GM19324 (cell line): ENCODE measurements around the gene HIC1.

Experiments
- ATAC-seq: cut with Tn5 transposase; IDR thresholded peaks from one replicate; pipeline ENCODE4 v1.9.1; 2021; ENCODE audit warnings: mild to moderate bottlenecking, moderate library complexity; ENCODE audit not compliant: unreplicated experiment, low FRiP score

Gene HIC1

DNA sequence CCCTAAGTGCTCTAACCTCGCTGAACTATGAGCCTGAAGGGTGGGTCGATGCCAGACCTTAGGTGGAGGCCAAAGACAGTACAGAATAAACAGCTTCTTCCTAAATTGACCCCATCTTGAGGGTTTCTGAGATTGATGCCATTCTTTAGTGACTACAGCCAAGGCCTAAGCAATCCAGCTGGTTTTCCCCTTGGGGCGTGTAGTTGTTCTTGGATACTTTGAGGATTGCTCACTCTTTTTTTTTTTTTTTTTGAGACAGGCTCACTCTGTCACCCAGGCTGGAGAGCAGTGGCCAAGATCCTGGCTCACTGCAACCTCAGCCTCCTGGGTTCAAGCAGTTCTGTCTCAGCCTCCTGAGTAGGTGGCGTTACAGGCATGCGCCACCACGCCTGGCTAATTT lies 11.1 kb upstream of the HIC1 start:
- no peak for ATAC-seq

DNA sequence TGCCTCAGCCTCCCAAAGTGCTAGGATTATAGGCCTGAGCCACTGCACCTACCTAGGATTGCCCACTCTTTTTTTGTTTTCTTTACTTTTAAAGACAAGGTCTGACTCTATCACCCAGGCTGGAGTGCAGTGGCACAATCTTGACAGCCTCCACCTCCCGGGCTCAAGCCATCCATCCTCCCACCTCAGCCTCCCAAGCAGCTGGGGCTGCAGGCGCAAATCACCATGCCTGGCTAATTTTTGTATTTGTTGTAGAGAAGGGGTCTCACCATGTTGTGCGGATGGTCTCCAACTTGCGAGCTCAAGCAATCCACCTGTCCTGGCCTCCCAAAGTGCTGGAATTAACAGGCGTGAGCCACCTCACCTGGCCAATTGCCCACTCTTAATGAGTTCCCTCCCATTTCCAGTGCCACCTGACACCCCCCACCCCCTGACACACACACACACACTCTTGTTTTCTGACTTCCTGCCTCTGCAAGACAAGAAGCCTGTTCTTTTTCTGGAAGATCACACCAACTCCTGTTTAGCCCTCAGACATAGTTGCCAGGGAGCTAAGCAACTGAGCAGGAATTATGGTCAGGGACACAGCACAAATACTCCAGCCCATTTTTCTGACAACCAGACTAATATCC lies 10.5 kb upstream of the HIC1 start:
- no peak for ATAC-seq

DNA sequence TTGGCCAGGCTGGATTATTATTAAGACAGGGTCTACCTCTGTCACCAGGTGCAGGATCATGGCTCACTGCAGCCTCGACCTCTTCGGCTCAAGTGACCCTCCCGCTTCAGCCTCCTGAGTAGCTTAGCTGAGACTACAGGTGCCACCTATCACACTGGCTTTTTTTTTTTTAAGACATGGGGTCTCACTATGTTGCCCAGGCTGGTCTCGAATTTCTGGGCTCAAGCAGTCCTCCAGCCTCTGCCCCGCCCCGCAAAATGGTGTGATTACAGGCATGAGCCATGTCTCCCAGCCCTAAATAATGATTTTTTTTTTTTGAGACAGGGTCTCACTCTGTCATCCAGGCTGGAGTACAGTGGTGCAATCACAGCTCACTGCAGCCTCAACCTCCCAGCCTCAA lies 7.3 kb upstream of the HIC1 start:
- no peak for ATAC-seq

DNA sequence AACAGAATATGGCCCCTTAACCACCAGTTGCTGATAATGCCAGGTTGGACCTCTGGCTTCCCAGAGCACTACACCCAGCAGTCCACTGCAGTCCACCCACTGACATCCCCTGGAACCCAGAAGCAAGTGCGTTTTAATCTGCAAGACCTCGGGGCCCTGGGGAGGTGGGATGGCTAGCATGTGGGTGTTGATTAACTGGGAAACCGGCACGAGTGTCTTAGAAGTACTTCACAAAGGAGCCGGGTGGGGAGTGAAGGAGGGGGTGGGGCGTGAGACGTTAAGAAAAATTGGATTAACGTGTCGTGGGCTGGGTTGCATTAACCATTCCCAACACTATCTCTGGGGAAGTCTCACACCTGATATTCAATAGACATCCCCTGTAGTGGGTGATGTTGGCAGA lies 6.1 kb upstream of the HIC1 start:
- ATAC-seq, result no peak

DNA sequence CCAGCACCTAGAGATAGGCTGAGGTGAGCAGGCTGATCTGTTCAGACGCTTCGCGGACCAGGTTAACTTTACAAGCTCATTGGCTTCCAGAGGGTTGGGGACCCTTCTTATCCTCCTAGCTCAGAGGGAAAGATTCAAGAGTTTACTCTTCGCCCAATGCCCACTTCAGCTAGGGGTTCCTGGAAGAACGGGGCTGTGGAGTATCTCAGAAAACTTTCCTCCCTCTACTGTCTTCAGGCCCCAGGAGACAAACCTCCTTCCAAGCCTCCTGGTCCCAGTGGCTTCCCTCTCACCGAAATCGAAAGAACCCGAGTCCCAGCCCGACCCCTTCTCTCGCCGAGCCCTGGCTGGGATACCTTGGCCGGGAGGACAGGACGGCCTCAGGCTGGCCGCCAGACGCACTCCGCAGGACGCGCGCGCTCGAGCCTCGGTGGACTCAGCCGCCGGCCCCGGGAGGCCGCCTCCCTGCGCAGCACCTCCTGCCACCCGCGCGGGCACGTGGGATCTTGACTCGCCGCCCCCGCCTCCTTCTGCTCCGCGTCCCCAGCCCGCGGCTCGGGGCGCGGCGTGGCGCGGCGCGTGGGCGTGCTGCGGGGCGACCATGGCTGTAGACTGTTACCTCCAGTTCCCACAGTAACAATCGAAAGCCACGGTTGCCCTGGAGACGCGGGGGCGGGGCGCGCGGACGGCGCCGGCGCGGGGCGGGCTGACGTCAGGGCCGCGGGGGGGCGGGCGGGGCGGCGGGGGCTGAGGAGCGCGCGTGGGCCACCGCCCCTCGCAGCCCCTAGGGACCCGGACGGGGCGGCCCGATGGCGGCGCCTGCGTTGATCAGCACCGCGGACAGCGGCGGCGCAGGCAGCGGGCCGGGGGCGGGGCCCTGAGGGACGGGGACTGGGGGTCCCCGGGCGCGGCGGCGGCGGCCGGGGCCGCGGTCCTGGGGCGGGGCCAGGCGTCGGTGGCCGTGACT lies 5.3 kb upstream of the HIC1 start:
- peak; percentile 65 for ATAC-seq

DNA sequence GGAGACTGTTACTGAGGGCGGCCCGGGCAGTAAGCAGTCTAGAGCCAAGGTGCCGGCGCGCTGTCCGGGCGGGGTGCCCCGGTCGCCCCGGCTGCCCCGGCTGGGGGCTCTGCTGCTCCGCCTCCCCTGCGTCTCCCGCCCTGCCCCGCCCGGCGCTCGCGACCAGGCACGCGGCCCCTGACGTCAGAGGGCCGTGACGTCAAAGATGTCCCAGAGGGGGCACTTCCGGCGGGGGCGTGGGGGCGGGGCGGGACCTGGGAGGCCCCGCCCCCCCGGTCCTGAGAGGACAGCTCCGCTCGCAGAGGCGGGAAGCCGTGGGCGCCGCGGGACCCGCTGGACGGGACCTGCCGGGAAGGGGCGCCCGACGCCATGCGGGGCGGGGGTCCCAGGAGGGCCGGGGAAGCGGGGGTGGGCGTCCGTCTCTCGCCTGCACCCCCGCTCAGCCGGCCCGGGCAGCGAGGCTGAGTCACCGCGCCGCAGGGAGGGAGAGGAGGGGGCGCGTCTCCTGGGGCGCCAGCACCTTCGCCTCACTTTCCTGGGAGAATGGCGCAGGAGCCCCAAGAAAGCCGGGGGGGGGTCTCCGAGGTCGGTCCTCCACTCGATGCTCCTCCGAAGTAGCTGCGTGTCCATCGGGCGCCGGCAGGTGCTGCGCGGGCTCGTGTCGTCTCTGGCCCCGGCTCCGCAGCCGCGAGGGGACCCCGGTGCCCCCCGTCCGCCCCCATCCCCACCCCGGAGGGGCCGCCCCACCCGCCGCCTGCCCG lies 4.4 kb upstream of the HIC1 start:
- ATAC-seq, result peak; percentile 19

DNA sequence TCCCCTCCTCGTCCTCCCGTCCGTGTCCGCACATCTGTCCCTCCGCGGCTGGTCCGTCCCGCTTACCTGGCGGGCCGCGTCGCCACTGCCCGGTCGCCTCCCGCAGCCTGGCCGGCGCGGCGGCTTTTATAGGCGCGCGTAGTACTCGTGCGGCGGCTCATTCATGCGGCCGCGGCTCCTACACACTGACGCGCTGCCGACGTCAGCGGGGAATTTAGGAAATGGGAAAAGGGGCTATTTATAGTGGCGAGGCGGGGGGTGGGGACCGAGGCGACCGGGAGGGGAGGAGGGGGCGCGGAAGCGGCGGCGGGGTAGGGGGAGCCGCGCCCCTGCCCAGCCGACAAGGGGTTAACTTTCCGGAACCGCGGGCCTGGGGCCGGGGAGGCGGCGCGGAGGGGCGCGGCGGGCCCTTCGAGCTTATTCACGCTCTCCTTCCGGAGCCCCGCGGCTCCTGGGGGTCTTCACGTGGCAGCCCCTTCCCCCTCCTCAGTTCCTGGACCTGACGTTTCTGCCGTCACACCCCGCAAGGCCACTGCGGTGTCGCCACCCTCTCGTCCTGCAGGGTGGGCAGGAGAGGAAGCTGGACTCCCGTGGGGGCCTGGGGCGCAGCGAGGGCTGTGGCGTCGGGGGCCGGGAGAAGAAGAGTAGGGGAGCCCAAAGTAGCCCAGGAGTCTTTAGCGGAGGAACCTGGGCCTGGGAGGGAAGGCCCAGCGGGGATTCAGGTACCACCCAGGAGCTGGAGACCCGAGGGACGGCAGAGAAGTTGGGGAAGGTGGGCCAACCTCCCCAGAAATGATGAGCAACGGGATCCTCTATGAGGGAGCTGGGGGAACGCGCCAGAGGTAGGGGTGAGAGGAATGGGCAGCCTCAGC lies 3.6 kb upstream of the HIC1 start:
- no peak for ATAC-seq

DNA sequence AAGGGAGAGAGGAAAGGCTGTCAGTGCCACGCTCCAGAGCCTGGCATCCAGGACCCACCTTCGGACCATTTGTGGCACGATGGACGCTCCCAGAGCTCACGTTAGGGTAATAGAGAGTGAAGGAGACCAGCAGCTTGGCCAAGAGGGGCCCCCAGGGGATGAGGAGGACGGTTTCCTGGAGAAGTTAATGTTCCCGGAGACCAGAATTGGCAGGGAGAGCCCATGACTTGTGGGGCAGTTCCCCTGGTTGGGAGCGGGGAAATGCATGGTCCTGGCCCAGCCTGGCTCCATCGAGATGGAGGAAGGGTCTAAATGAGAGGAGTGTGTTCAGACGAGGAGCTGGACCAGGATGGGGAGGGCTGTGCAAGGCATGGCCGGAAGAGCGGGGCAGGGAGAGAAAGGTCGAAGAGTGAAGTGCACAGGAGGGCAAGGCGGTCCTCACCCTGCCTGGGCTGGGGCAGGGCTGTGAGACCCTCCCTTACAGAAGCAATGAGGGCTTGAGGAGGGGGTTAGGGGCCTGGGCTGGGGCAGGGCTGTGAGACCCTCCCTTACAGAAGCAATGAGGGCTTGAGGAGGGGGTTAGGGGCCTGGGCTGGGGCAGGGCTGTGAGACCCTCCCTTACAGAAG lies 2.9 kb upstream of the HIC1 start:
- ATAC-seq, result no peak

DNA sequence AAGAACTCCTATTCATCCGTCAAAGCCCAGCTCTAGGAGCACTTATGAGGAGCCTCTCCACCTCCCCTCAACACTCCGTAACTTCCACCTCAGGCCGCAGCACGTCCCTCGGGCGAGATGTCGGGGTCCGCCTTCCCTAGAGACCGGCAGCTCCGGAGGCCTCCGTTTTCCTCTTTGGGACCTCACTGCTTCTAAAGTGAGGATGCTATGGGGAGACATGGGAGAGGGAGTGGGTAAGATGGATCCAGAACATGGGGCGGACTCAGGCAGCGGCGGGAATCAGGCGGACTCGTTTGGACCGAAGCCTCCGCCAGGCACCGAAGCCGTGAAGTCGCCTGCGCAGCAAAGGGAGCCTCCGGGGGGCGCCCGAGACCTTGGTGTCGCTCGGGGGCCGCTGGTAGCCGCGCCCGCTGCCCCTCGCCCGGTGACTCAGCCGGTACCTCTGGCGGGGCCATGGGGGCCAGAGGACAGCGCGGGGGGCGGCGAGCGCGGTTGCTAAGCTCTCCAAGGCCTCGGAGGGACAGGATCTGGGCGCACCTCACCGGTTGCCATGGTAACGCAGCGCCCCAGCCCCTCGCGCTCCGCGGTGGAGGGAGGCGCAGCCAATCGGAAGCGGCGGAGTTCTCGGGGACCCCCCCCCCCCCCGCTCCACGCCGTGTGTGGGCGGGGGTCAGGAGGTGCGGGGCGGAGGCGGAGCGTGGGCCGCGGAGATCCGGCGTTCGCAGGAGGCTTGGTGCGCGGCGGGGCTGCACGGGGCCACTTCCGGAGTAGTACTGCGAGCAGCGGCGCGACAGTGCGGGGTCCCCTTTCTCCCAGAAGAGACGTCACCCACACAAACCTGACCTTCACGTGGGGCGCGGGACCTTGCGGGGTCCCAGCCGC lies 1.3 kb upstream of the HIC1 start:
- no peak for ATAC-seq

DNA sequence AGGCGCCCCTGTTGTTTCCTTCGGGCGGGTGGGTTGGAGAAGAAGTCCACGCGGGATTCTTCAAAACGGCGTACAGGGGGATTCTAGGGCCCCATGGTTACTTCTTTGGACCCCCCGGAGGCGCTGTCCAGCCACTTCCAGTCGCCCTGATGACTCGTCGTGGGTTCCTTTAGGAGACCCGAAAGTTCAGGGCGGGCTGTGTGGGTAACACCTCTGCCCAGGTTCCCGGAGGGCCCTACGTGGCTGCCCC lies 716 bp upstream of the HIC1 start:
- no peak for ATAC-seq

DNA sequence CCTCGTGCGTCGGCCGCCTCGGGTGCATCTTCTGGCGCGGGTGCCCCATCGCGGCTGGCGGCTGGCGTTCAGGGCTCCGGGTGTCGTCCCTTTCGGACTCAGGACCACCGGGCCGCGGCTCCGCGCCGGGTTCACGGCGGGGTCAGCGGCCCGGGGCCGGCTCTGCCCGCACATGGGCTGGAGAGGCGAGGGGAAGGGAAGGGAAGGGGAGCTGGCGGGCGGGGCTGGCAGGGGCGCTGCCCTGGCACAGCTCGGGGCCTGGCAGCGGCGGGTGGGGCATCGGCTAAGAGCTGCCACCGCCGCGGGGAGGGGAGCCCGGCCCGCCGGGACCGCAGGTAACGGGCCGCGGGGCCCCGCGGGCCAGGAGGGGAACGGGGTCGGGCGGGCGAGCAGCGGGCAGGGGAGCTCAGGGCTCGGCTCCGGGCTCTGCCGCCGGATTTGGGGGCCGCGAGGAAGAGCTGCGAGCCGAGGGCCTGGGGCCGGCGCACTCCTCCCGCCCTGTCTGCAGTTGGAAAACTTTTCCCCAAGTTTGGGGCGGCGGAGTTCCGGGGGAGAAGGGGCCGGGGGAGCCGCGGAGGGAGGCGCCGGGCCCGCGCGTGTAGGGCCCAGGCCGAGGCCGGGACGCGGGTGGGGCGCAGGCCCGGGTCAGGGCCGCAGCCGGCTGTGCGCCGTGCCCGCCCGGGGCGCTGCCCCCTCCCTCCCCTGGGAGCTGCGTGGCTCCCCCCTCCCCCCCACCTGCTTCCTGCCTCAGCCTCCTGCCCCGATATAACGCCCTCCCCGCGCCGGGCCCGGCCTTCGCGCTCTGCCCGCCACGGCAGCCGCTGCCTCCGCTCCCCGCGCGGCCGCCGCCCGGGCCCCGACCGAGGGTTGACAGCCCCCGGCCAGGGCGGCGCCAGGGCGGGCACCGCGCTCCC lies 646 bp downstream of the HIC1 start:
- no peak for ATAC-seq

DNA sequence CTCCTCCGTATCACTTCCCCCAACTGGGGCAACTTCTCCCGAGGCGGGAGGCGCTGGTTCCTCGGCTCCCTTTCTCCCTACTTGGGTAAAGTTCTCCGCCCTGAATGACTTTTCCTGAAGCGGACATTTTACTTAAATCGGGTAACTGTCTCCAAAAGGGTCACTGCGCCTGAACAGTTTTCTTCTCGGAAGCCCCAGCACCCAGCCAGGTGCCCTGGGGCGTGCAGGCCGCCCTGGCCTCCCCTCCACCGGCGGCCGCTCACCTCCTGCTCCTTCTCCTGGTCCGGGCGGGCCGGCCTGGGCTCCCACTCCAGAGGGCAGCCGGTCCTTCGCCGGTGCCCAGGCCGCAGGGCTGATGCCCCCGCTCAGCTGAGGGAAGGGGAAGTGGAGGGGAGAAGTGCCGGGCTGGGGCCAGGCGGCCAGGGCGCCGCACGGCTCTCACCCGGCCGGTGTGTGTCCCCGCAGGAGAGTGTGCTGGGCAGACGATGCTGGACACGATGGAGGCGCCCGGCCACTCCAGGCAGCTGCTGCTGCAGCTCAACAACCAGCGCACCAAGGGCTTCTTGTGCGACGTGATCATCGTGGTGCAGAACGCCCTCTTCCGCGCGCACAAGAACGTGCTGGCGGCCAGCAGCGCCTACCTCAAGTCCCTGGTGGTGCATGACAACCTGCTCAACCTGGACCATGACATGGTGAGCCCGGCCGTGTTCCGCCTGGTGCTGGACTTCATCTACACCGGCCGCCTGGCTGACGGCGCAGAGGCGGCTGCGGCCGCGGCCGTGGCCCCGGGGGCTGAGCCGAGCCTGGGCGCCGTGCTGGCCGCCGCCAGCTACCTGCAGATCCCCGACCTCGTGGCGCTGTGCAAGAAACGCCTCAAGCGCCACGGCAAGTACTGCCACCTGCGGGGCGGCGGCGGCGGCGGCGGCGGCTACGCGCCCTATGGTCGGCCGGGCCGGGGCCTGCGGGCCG lies 1.6 kb downstream of the HIC1 start:
- ATAC-seq, result no peak

DNA sequence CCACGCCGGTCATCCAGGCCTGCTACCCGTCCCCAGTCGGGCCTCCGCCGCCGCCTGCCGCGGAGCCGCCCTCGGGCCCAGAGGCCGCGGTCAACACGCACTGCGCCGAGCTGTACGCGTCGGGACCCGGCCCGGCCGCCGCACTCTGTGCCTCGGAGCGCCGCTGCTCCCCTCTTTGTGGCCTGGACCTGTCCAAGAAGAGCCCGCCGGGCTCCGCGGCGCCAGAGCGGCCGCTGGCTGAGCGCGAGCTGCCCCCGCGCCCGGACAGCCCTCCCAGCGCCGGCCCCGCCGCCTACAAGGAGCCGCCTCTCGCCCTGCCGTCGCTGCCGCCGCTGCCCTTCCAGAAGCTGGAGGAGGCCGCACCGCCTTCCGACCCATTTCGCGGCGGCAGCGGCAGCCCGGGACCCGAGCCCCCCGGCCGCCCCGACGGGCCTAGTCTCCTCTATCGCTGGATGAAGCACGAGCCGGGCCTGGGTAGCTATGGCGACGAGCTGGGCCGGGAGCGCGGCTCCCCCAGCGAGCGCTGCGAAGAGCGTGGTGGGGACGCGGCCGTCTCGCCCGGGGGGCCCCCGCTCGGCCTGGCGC lies 2.4 kb downstream of the HIC1 start:
- ATAC-seq, result no peak

DNA sequence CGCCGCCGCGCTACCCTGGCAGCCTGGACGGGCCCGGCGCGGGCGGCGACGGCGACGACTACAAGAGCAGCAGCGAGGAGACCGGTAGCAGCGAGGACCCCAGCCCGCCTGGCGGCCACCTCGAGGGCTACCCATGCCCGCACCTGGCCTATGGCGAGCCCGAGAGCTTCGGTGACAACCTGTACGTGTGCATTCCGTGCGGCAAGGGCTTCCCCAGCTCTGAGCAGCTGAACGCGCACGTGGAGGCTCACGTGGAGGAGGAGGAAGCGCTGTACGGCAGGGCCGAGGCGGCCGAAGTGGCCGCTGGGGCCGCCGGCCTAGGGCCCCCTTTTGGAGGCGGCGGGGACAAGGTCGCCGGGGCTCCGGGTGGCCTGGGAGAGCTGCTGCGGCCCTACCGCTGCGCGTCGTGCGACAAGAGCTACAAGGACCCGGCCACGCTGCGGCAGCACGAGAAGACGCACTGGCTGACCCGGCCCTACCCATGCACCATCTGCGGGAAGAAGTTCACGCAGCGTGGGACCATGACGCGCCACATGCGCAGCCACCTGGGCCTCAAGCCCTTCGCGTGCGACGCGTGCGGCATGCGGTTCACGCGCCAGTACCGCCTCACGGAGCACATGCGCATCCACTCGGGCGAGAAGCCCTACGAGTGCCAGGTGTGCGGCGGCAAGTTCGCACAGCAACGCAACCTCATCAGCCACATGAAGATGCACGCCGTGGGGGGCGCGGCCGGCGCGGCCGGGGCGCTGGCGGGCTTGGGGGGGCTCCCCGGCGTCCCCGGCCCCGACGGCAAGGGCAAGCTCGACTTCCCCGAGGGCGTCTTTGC lies 3.1 kb downstream of the HIC1 start:
- ATAC-seq, result no peak

DNA sequence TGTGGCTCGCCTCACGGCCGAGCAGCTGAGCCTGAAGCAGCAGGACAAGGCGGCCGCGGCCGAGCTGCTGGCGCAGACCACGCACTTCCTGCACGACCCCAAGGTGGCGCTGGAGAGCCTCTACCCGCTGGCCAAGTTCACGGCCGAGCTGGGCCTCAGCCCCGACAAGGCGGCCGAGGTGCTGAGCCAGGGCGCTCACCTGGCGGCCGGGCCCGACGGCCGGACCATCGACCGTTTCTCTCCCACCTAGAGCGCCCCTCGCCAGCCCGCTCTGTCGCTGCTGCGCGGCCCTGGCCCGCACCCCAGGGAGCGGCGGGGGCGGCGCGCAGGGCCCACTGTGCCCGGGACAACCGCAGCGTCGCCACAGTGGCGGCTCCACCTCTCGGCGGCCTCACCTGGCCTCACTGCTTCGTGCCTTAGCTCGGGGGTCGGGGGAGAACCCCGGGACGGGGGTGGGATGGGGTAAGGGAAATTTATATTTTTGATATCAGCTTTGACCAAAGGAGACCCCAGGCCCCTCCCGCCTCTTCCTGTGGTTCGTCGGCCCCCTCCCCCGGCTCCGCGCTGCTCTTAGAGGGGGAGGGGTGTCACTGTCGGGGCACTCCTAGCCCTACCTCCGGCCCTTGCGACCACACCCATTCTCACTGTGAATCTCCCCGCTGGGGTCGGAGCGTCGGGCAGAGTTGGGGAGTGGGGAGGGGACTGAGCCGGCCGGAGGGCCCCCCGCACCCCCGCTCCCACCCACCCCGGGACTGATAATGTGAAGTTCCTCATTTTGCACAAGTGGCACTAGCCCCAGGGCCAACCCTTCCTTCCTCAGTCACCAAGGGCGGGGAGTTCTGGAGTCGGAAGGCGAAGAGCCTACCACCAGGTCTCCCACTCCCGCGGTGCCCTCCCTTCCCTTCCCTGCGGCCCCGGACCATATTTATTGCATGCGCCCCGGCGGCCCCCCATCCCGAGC lies 4.0 kb downstream of the HIC1 start:
- no peak for ATAC-seq
